Epithelial cell of proximal tubule (primary cell): ENCODE results near the gene ENPP7. TPM values are rescaled to one million over a fixed set of nuclear protein-coding genes. Genes with fewer than 3 reads are reported as not detected.

Experiments used
- DNase-seq: peaks from one replicate; pipeline ENCODE4 v3.0.0-alpha.2; 2011; ENCODE audit warnings: low read depth
- H3K4me3 ChIP-seq: 2 replicates; pipeline ENCODE4 v1.5.1; 2011; ENCODE audit warnings: low read depth, mild to moderate bottlenecking, low read length
- total RNA-seq: library from RNA; depleted of rRNA; stranded (reverse); fragments of >200 nt; gene quantifications from 2 replicates; pipeline ENCODE4 v1.2.3, GENCODE V29; 2015
- TF ChIP-seq, protein P1 (sequence below): conservative IDR thresholded peaks from 2 replicates; pipeline ENCODE4 v1.5.1; 2012; ENCODE audit warnings: low read depth, mild to moderate bottlenecking, low read length

Gene ENPP7
- total RNA-seq, 1 donor from 2014 or later, result not detected

DNA sequence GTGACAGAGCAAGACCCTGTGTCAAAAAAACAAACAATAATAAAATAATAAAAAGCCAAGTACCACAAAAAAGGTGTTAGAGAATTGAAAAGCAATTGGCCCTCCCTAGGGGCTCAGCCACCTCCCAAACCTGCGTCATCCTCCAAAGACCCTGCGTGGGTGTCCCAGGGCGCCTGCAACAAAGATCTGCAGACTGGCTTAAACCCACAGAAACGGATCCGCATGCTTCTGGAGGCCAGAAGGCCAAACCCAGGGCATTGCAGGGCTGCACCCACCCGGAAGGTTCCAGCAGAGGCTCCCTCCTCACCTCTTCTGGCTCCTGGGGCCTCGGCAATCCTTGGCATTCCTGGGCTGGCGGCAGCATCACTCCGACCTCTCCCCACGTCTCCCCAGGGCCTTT, 1.5 kb downstream of the ENPP7 start:
- DNase-seq, result no peak
- no peak overlapping the region for H3K4me3 ChIP-seq
- TF ChIP-seq, protein P1, sequence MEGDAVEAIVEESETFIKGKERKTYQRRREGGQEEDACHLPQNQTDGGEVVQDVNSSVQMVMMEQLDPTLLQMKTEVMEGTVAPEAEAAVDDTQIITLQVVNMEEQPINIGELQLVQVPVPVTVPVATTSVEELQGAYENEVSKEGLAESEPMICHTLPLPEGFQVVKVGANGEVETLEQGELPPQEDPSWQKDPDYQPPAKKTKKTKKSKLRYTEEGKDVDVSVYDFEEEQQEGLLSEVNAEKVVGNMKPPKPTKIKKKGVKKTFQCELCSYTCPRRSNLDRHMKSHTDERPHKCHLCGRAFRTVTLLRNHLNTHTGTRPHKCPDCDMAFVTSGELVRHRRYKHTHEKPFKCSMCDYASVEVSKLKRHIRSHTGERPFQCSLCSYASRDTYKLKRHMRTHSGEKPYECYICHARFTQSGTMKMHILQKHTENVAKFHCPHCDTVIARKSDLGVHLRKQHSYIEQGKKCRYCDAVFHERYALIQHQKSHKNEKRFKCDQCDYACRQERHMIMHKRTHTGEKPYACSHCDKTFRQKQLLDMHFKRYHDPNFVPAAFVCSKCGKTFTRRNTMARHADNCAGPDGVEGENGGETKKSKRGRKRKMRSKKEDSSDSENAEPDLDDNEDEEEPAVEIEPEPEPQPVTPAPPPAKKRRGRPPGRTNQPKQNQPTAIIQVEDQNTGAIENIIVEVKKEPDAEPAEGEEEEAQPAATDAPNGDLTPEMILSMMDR, result no peak

DNA sequence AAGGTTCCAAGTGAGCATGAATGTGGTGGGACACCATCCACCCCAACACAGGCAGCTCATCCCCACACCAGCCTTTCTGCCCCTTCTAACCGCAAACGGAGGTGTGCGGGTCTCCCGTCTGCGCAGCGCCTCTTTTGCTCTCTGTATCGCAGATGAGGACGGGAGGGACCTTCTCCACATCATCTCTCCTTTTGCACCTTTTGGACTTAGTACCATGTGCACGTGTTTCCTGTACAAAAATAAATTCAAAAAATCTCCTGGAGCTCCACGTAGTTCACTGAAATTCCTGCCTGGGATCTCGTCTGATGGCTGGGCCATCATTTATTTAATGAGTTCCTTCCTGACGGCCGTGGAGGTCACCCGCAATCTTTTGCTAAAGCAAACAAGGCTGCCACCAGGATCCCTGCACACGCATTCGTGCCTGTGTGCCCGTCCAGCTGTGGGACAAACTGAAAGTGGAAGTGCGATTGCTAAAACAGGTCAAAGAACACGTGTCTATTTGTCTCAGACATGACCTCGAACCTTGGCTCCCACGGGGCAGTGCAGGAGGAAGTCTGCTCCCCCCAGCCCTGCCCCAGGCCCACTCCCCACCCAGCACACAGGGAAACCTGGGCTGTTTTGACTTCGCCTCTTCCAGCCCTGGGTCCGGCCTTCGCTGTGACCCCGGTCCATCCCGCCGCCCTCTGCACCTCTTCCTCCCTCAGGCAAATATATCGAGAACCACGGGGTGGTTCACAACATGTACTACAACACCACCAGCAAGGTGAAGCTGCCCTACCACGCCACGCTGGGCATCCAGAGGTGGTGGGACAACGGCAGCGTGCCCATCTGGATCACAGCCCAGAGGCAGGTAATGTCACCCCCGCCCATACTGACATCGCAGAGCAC, 2.3 kb downstream of the ENPP7 start:
- H3K4me3 ChIP-seq, result peak overlapping the region; percentile 48
- TF ChIP-seq, protein P1, result no peak
- DNase-seq, result no peak

DNA sequence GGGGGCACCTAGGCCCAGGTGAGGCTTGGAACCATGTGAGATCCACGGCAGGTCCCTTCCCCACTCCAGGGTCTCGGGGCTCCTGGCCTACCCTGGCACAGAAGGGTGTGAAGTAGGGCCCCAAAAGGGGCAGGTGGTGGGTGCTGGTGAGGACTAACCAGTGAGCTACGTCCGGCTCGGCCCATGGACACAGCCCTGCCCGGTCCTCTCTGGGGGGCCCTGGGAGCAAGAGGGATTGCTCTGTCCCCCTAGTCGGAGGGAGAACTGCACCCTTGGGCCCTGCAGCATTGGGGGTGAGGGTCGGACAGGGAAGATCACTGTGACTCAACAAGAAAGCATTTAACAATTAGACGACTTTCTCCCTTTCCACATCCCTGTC, 2.9 kb downstream of the ENPP7 start:
- no peak for DNase-seq
- TF ChIP-seq, protein P1, result no peak
- no peak overlapping the region for H3K4me3 ChIP-seq

DNA sequence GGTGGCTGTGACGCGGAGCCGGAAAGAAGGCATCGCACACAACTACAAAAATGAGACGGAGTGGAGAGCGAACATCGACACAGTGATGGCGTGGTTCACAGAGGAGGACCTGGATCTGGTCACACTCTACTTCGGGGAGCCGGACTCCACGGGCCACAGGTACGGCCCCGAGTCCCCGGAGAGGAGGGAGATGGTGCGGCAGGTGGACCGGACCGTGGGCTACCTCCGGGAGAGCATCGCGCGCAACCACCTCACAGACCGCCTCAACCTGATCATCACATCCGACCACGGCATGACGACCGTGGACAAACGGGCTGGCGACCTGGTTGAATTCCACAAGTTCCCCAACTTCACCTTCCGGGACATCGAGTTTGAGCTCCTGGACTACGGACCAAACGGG, 4.4 kb downstream of the ENPP7 start:
- DNase-seq, result no peak
- TF ChIP-seq, protein P1, result no peak
- no peak overlapping the region for H3K4me3 ChIP-seq

DNA sequence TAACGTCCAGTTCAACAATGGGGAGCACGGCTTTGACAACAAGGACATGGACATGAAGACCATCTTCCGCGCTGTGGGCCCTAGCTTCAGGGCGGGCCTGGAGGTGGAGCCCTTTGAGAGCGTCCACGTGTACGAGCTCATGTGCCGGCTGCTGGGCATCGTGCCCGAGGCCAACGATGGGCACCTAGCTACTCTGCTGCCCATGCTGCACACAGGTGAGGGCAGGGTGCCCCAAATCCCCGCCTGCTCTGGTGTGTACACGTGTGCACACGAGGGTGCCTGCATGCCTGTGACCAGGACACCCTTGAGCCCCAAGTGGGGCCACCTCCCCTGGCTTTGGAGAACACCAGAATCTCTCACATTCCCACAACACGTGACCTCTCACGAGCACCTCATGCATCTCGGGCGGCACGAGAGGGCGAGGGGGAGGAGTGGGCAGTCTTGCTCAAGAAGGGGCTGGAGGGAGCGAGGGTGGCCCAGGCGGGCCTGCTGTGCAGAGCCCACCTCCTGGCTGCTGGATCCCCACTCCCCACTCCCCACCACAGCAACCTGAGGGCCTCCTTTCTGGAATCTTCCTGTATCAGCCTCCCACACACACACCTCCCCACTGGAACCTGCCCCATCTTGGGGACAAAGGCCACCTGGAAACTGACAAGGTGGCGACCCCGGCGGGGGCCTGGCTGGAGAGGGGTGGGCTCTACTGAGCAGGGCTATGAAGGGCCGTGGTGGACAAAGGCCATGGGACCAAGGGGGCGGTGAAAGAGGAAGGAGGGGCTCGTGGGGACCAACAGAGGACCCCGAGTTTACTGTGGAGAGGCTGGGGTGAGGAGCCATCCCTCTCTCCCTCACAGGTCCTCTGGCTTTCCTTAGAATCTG, 6.5 kb downstream of the ENPP7 start:
- no peak for DNase-seq
- TF ChIP-seq, protein P1, result no peak
- no peak overlapping the region for H3K4me3 ChIP-seq

DNA sequence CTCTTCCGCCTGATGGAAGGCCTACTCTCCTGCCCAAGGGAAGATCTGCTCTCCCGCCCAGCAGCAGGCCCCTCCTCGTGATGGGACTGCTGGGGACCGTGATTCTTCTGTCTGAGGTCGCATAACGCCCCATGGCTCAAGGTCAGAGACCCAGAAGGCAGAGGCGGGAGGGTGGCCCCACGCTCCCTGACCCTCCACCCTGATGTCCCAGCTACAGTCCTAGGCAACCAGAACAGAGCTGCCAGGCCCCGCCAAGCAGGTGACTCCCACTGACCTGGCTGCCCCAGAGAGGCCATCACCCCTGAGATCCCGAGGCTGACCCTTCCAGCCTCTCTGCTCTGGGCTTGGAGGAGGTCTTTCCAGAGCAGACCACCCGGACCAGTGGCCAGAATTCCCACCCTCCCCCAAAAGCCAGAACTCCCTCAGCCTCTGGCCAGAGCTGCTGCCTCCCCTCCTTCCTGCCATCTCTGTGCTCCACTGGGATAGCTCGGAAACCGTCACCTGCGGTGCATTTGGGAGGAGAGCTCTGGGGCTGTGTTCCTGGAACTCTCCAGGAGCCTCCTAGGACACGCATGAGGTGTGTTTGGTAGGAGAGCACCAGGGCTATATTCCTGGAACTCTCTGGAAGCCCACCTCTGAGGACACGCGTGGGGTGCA, 7.3 kb downstream of the ENPP7 start:
- no peak for DNase-seq
- H3K4me3 ChIP-seq, result no peak overlapping the region
- TF ChIP-seq, protein P1, result no peak
